CD4-positive, alpha-beta T cell (primary cell): ENCODE data around the gene IL6R. TPM values are rescaled to one million over a fixed set of nuclear protein-coding genes. Genes with fewer than 3 reads are reported as not detected.
A peak's percentile ranks its signal among the peaks of the same experiment; 100 is the strongest.

Source experiments
- ATAC-seq: fragments of 200-7000 bp; cut with Tn5 transposase; one replicate; pipeline ENCODE4 v1.10.0; 2022; ENCODE audit warnings: mild to moderate bottlenecking; ENCODE audit not compliant: poor library complexity
- CTCF ChIA-PET: fragments of 350-600 bp; sonication (Branson Sonifier 250); formaldehyde crosslinking; loops from one replicate; lab custom pipeline; 2021; ENCODE audit warnings: antibody characterized with exemption, inconsistent platforms; lab: Charles Lee
- POLR2A ChIA-PET: fragments of 350-600 bp; sonication (Branson Sonifier 250); formaldehyde crosslinking; loops from one replicate; lab custom pipeline; 2021; ENCODE audit warnings: antibody characterized with exemption, inconsistent platforms; lab: Charles Lee
- DNase-seq, 14 experiments: peaks; one replicate each; pipeline ENCODE4 v3.0.0-alpha.2; 2013 to 2020; ENCODE audit warnings: mixed read lengths in 2 of 14
- H3K27ac ChIP-seq, 2 donors: one replicate each; pipeline versions ENCODE4 v1.5.1 to v1.7.0; 2013; ENCODE audit warnings: low read length in 2 of 2, low read depth in 1 of 2, mild to moderate bottlenecking in 1 of 2
- H3K27me3 ChIP-seq, 2 experiments: 1 replicate in 1 of 2; 2 replicates in 1 of 2; pipeline versions ENCODE4 v1.6.1 to v1.7.0; 2013; ENCODE audit warnings: low read length in 2 of 2, control low read depth in 1 of 2, mild to moderate bottlenecking in 1 of 2, moderate library complexity in 1 of 2; ENCODE audit not compliant: insufficient read depth in 2 of 2, control insufficient read depth in 1 of 2
- H3K36me3 ChIP-seq: one replicate; pipeline ENCODE4 v1.6.1; 2013; ENCODE audit warnings: low read length, control low read depth; ENCODE audit not compliant: insufficient read depth
- H3K4me1 ChIP-seq: one replicate; pipeline ENCODE4 v1.6.1; 2013; ENCODE audit warnings: low read length, control low read depth; ENCODE audit not compliant: insufficient read depth
- H3K4me3 ChIP-seq: one replicate; pipeline ENCODE4 v1.5.1; 2013; ENCODE audit warnings: mild to moderate bottlenecking, low read length, moderate library complexity
- H3K9me3 ChIP-seq, 2 experiments: 1 replicate in 1 of 2; 2 replicates in 1 of 2; pipeline versions ENCODE4 v1.6.1 to v1.7.0; 2013; ENCODE audit warnings: low read length in 2 of 2, mild to moderate bottlenecking in 2 of 2, control low read depth in 1 of 2, moderate library complexity in 1 of 2; ENCODE audit not compliant: control insufficient read depth in 1 of 2, insufficient read depth in 1 of 2
- H3K27ac Mint-ChIP-seq: one replicate; pipeline ENCODE4 v1.8.0; 2020; ENCODE audit warnings: mixed read lengths
- H3K27me3 Mint-ChIP-seq: one replicate; pipeline ENCODE4 v1.8.0; 2021; ENCODE audit warnings: mixed read lengths
- H3K36me3 Mint-ChIP-seq: one replicate; pipeline ENCODE4 v1.8.0; 2021; ENCODE audit warnings: low read depth, mixed read lengths
- H3K4me1 Mint-ChIP-seq: one replicate; pipeline ENCODE4 v1.8.0; 2021; ENCODE audit warnings: low read depth, mixed read lengths
- H3K4me3 Mint-ChIP-seq: one replicate; pipeline ENCODE4 v1.8.0; 2020; ENCODE audit warnings: mild to moderate bottlenecking, mixed read lengths
- H3K9me3 Mint-ChIP-seq: one replicate; pipeline ENCODE4 v1.8.0; 2020; ENCODE audit warnings: mixed read lengths
- intact Hi-C, 2 experiments: fragments of 100-400 bp; cut with DNase I in 1 of 2; cut with micrococcal nuclease in 1 of 2; formaldehyde crosslinking; loops; one replicate each; pipeline versions ENCODE4 v1.15.1 to v1.9.0; 2023 to 2025; cut with DNase I, micrococcal nuclease
- total RNA-seq, 174 experiments: library from RNA in 2 of 174; stranded (reverse) in 2 of 174; gene quantifications; one replicate each; pipeline ENCODE4 v1.2.3 and lab custom pipeline; 2021 to 2026
- TF ChIP-seq, protein P1 (sequence below): fragments of 200-600 bp; IDR thresholded peaks from one replicate; pipeline ENCODE4 v1.8.0; 2022; ENCODE audit warnings: antibody characterized with exemption, mild to moderate bottlenecking

Gene IL6R
- total RNA-seq, 2 experiments from 2014 or later = 31.7 to 35.0 TPM

DNA sequence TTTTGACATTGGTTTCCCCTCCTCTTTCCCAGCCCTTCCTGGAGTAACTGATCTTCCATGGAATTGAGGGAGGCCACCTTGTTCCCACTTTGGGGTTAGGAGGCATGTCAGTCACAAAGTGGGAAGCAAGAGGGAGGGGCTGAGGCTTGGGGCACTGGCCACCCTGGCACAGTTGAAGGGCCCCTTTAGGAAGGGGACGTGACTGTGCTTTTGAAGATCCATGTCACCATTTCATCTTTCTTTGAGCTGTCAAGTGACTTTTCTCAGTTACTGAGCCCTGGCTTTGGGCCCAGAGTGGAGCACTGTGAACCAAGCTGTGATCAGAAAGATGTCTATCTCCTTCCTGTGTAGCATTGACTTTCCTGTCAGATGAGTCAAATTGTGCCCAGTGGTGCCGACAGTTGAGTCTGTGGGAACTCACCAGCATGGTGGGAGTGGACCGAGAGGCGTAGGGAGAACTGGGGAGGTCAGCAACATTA is 58.4 kb downstream of the IL6R start:
- Histone ChIP-seq H3K9me3 (no peaks in the 10 kb centered on the region), H3K4me3 (no peak overlapping the region), H3K4me1 (peaks cover 95% of the 10 kb centered on the region), H3K36me3 (peaks cover 20% of the 10 kb centered on the region), H3K27me3 (no peaks in the 10 kb centered on the region), H3K27ac (peak overlapping the region; percentile 40 to 59)
- intact Hi-C loops = loop anchor here in 1 of 2 experiments (2.0 to 5.0 kb wide), 2 partner anchors 41 to 59 kb away; partner anchors contain the start of gene IL6R
- Mint-ChIP-seq H3K27me3 (no peaks in the 10 kb centered on the region), H3K36me3 (peaks cover 32% of the 10 kb centered on the region), H3K27ac (peak overlapping the region; percentile 93), H3K4me3 (peak overlapping the region; percentile 87), H3K9me3 (no peaks in the 10 kb centered on the region), H3K4me1 (peaks cover 82% of the 10 kb centered on the region)
- POLR2A ChIA-PET = interaction anchor here (0.9 to 4.0 kb wide), 10 partner anchors 16 to 135 kb away, joined by 3 to 66 read pairs (median 8); partner anchors contain the start of gene IL6R
- CTCF ChIA-PET = interaction anchor here (1.2 to 3.4 kb wide), 4 partner anchors 16 to 621 kb away, joined by 4 to 21 read pairs (median 6); no protein-coding TSS in a partner anchor
- TF ChIP-seq, protein P1, sequence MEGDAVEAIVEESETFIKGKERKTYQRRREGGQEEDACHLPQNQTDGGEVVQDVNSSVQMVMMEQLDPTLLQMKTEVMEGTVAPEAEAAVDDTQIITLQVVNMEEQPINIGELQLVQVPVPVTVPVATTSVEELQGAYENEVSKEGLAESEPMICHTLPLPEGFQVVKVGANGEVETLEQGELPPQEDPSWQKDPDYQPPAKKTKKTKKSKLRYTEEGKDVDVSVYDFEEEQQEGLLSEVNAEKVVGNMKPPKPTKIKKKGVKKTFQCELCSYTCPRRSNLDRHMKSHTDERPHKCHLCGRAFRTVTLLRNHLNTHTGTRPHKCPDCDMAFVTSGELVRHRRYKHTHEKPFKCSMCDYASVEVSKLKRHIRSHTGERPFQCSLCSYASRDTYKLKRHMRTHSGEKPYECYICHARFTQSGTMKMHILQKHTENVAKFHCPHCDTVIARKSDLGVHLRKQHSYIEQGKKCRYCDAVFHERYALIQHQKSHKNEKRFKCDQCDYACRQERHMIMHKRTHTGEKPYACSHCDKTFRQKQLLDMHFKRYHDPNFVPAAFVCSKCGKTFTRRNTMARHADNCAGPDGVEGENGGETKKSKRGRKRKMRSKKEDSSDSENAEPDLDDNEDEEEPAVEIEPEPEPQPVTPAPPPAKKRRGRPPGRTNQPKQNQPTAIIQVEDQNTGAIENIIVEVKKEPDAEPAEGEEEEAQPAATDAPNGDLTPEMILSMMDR = no peak
- DNase-seq = peak; percentile 47 to 87 (median 70)
- ATAC-seq = peak; percentile 71

DNA sequence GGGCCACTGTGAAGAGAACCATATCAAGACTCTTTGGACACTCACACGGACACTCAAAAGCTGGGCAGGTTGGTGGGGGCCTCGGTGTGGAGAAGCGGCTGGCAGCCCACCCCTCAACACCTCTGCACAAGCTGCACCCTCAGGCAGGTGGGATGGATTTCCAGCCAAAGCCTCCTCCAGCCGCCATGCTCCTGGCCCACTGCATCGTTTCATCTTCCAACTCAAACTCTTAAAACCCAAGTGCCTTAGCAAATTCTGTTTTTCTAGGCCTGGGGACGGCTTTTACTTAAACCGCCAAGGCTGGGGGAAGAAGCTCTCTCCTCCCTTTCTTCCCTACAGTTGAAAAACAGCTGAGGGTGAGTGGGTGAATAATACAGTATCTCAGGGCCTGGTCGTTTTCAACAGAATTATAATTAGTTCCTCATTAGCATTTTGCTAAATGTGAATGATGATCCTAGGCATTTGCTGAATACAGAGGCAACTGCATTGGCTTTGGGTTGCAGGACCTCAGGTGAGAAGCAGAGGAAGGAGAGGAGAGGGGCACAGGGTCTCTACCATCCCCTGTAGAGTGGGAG is 60.6 kb downstream of the IL6R start:
- H3K27me3 Mint-ChIP-seq = no peaks in the 10 kb centered on the region
- TF ChIP-seq, protein P1 = no peak
- peak overlapping the region; percentile 49 to 61 for H3K27ac ChIP-seq
- H3K36me3 ChIP-seq = peaks cover 21% of the 10 kb centered on the region
- H3K9me3 Mint-ChIP-seq = no peaks in the 10 kb centered on the region
- H3K4me1 ChIP-seq = peaks cover 89% of the 10 kb centered on the region
- ChIA-PET POLR2A (interaction anchor here (1.1 to 4.0 kb wide), 14 partner anchors 14 to 245 kb away, joined by 3 to 66 read pairs (median 8); partner anchors contain the start of gene UBAP2L), CTCF (interaction anchor here (1.4 to 3.4 kb wide), 2 partner anchors 14 to 62 kb away, joined by 4 to 21 read pairs; no protein-coding TSS in a partner anchor)
- no peaks in the 10 kb centered on the region for H3K27me3 ChIP-seq
- intact Hi-C loops = loop anchor here in 1 of 2 experiments (5.0 kb wide), 1 partner anchor 123 kb away; no protein-coding TSS in a partner anchor
- DNase-seq (no peak), ATAC-seq (no peak)
- peak overlapping the region; percentile 93 for H3K27ac Mint-ChIP-seq
- H3K4me3 ChIP-seq = no peak overlapping the region
- H3K9me3 ChIP-seq = no peaks in the 10 kb centered on the region
- H3K36me3 Mint-ChIP-seq = peaks cover 21% of the 10 kb centered on the region
- peak overlapping the region; percentile 49 for H3K4me3 Mint-ChIP-seq
- peaks cover 83% of the 10 kb centered on the region for H3K4me1 Mint-ChIP-seq

DNA sequence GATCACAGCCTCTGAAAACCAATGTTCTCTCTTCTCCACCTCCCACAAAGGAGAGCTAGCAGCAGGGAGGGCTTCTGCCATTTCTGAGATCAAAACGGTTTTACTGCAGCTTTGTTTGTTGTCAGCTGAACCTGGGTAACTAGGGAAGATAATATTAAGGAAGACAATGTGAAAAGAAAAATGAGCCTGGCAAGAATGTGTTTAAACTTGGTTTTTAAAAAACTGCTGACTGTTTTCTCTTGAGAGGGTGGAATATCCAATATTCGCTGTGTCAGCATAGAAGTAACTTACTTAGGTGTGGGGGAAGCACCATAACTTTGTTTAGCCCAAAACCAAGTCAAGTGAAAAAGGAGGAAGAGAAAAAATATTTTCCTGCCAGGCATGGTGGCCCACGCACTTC is 61.1 kb downstream of the IL6R start:
- peak overlapping the region; percentile 93 for H3K27ac Mint-ChIP-seq
- H3K4me1 Mint-ChIP-seq = peaks cover 78% of the 10 kb centered on the region
- no peaks in the 10 kb centered on the region for H3K9me3 Mint-ChIP-seq
- ATAC-seq (no peak), DNase-seq (peak in 2 of 14 experiments; percentile 19 to 34)
- intact Hi-C loops = loop anchor here in 1 of 2 experiments (5.0 kb wide), 1 partner anchor 124 kb away; no protein-coding TSS in a partner anchor
- no peak overlapping the region for H3K4me3 ChIP-seq
- H3K36me3 ChIP-seq = peaks cover 21% of the 10 kb centered on the region
- H3K27me3 ChIP-seq = no peaks in the 10 kb centered on the region
- H3K9me3 ChIP-seq = no peaks in the 10 kb centered on the region
- TF ChIP-seq, protein P1 = no peak
- H3K27ac ChIP-seq = peak overlapping the region; percentile 49 to 61
- peaks cover 84% of the 10 kb centered on the region for H3K4me1 ChIP-seq
- ChIA-PET CTCF (interaction anchor here (1.4 to 3.4 kb wide), 2 partner anchors 14 to 63 kb away, joined by 4 to 21 read pairs; no protein-coding TSS in a partner anchor), POLR2A (interaction anchor here (1.1 to 4.0 kb wide), 8 partner anchors 26 to 246 kb away, joined by 3 to 66 read pairs (median 7); partner anchors contain the start of gene UBAP2L)
- H3K36me3 Mint-ChIP-seq = peaks cover 18% of the 10 kb centered on the region
- H3K27me3 Mint-ChIP-seq = no peaks in the 10 kb centered on the region
- peak overlapping the region; percentile 49 for H3K4me3 Mint-ChIP-seq
